ENCODE results near the gene ZNRF3.

DNA sequence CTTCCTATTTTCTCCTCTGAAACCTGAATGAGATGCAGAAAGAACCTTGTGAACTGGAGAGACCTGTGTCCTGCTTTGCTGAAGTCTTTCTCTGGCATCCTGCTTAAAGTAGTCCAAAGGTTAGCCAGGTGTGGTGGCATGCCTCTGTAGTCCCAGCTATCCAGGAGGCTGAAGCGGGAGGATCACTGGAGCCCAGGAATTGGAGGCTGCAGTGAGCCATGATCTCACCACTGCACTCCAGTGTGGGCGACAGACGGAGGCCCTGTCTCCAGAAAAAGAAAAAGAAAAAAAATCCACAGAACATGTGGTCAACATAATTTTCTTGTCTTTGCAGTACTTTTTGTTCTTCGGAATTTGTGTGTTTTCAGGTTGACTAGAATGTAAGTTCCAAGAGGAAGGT lies 187.1 kb downstream of the ZNRF3 start:
- TF ChIP-seq, protein P1, sequence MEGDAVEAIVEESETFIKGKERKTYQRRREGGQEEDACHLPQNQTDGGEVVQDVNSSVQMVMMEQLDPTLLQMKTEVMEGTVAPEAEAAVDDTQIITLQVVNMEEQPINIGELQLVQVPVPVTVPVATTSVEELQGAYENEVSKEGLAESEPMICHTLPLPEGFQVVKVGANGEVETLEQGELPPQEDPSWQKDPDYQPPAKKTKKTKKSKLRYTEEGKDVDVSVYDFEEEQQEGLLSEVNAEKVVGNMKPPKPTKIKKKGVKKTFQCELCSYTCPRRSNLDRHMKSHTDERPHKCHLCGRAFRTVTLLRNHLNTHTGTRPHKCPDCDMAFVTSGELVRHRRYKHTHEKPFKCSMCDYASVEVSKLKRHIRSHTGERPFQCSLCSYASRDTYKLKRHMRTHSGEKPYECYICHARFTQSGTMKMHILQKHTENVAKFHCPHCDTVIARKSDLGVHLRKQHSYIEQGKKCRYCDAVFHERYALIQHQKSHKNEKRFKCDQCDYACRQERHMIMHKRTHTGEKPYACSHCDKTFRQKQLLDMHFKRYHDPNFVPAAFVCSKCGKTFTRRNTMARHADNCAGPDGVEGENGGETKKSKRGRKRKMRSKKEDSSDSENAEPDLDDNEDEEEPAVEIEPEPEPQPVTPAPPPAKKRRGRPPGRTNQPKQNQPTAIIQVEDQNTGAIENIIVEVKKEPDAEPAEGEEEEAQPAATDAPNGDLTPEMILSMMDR (IDR thresholded peaks at IDR 0.05) = no peak
- no peak for TF ChIP-seq POLR2A (IDR thresholded peaks at IDR 0.05)

All from body of pancreas (tissue), 4 donors.